Measurements from ENCODE around the gene GPR4.

GRCh38 chr19:45607071-45608029, 5.3 kb upstream of the GPR4 start:
- no peak for TF ChIP-seq ARNT (IDR thresholded peaks at IDR 0.05)
- TF ChIP-seq NFRKB (IDR thresholded peaks at IDR 0.05) = no peak
- TF ChIP-seq BHLHE40 (IDR thresholded peaks at IDR 0.05; ENCODE audit: borderline replicate concordance) = no peak
- TF ChIP-seq ZNF384 (IDR thresholded peaks at IDR 0.05) = no peak
- TF ChIP-seq CTBP1 (IDR thresholded peaks at IDR 0.05; ENCODE audit: borderline replicate concordance) = no peak
- no peak for TF ChIP-seq FOXK2 (IDR thresholded peaks at IDR 0.05)
- no peak for TF ChIP-seq LEF1 (IDR thresholded peaks at IDR 0.05; ENCODE audit: borderline replicate concordance)
- no peak for TF ChIP-seq SP1 (IDR thresholded peaks at IDR 0.05)
- TF ChIP-seq SUZ12 (IDR thresholded peaks at IDR 0.05) = no peak
- TF ChIP-seq FOXM1 (IDR thresholded peaks at IDR 0.05; ENCODE audit: borderline replicate concordance) = no peak
- TF ChIP-seq FOXA1 (IDR thresholded peaks at IDR 0.05) = no peak
- no peak for TF ChIP-seq PKNOX1 (IDR thresholded peaks at IDR 0.05)
